ENCODE results near the gene CEP68.

The CEP68 gene

GRCh38 chr2:65070172-65070830 is 14.1 kb downstream of the CEP68 start:
- Histone ChIP-seq H3K27me3 (ENCODE audit: control insufficient read depth in 1 of 2, insufficient read depth in 2 of 2, low read length in 2 of 2) (no peaks in the 10 kb centered on the region), H3K4me1 (ENCODE audit: control insufficient read depth in 1 of 2, insufficient read depth in 2 of 2, low read length in 2 of 2) (peaks cover 24 to 30% of the 10 kb centered on the region in 2 donors), H3K9me3 (ENCODE audit: control insufficient read depth in 1 of 2, low read length in 2 of 2) (no peaks in the 10 kb centered on the region), H3K36me3 (ENCODE audit: control insufficient read depth in 1 of 2, insufficient read depth in 2 of 2, low read length in 2 of 2) (peaks cover 4 to 35% of the 10 kb centered on the region in 2 donors), H3K27ac (ENCODE audit: low read depth, low read length) (peak overlapping the region; percentile 2), H3K9ac (ENCODE audit: low read depth in 1 of 2, low read length in 2 of 2) (peak overlapping the region in 1 of 2 donors; percentile 44), H3K4me3 (ENCODE audit: low read depth in 1 of 2, low read length in 2 of 2) (peak overlapping the region in 1 of 2 donors; percentile 30)

DNA sequence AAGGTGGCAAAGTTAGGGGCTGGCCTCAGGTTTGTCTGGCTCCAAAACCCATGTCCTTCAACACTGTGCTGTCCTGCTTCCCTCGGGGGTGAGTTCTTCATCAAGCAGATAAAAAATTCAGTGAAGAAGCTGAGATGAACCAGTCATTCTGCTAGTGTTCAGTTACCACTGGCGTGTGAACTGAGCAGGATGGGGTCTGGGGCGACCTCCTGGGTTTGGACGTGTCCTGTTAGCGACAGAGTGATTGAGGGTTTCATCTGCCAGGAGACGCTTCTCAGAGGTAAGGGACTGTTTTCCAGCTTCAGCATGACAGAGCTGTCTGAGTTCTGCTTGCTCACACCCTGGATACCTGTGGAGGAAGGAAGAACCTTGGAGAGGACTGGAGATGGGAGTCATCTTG is 14.6 kb downstream of the CEP68 start:
- Histone ChIP-seq H3K27me3 (ENCODE audit: control insufficient read depth in 1 of 2, insufficient read depth in 2 of 2, low read length in 2 of 2) (no peaks in the 10 kb centered on the region), H3K36me3 (ENCODE audit: control insufficient read depth in 1 of 2, insufficient read depth in 2 of 2, low read length in 2 of 2) (peaks cover 4 to 35% of the 10 kb centered on the region in 2 donors), H3K27ac (ENCODE audit: low read depth, low read length) (no peak overlapping the region)

GRCh38 chr2:65071499-65072180 is 15.4 kb downstream of the CEP68 start:
- no peak overlapping the region for H3K27ac ChIP-seq (ENCODE audit: low read depth, low read length)
- peaks cover 4 to 35% of the 10 kb centered on the region in 2 donors for H3K36me3 ChIP-seq (ENCODE audit: control insufficient read depth in 1 of 2, insufficient read depth in 2 of 2, low read length in 2 of 2)
- H3K9ac ChIP-seq (ENCODE audit: low read depth in 1 of 2, low read length in 2 of 2) = no peak overlapping the region
- H3K27me3 ChIP-seq (ENCODE audit: control insufficient read depth in 1 of 2, insufficient read depth in 2 of 2, low read length in 2 of 2) = no peaks in the 10 kb centered on the region
- no peaks in the 10 kb centered on the region for H3K9me3 ChIP-seq (ENCODE audit: control insufficient read depth in 1 of 2, low read length in 2 of 2)
- no peak overlapping the region for H3K4me3 ChIP-seq (ENCODE audit: low read depth in 1 of 2, low read length in 2 of 2)
- peaks cover 35% of the 10 kb centered on the region in 2 donors for H3K4me1 ChIP-seq (ENCODE audit: control insufficient read depth in 1 of 2, insufficient read depth in 2 of 2, low read length in 2 of 2)

More for the DNA sequence above, 14.6 kb downstream of the CEP68 start:
- no peaks in the 10 kb centered on the region for H3K9me3 ChIP-seq (ENCODE audit: control insufficient read depth in 1 of 2, low read length in 2 of 2)
- H3K9ac ChIP-seq (ENCODE audit: low read depth in 1 of 2, low read length in 2 of 2) = peak overlapping the region in 1 of 2 donors; percentile 44
- H3K4me3 ChIP-seq (ENCODE audit: low read depth in 1 of 2, low read length in 2 of 2) = no peak overlapping the region
- H3K4me1 ChIP-seq (ENCODE audit: control insufficient read depth in 1 of 2, insufficient read depth in 2 of 2, low read length in 2 of 2) = peaks cover 28% of the 10 kb centered on the region in 2 donors

- peaks cover 5 to 35% of the 10 kb centered on the region in 2 donors for H3K36me3 ChIP-seq (ENCODE audit: control insufficient read depth in 1 of 2, insufficient read depth in 2 of 2, low read length in 2 of 2)
- no peaks in the 10 kb centered on the region for H3K27me3 ChIP-seq (ENCODE audit: control insufficient read depth in 1 of 2, insufficient read depth in 2 of 2, low read length in 2 of 2)
- no peak overlapping the region for H3K4me3 ChIP-seq (ENCODE audit: low read depth in 1 of 2, low read length in 2 of 2)
- H3K9me3 ChIP-seq (ENCODE audit: control insufficient read depth in 1 of 2, low read length in 2 of 2) = no peaks in the 10 kb centered on the region
- peaks cover 36% of the 10 kb centered on the region in 2 donors for H3K4me1 ChIP-seq (ENCODE audit: control insufficient read depth in 1 of 2, insufficient read depth in 2 of 2, low read length in 2 of 2)
- no peak overlapping the region for H3K27ac ChIP-seq (ENCODE audit: low read depth, low read length)
- no peak overlapping the region for H3K9ac ChIP-seq (ENCODE audit: low read depth in 1 of 2, low read length in 2 of 2)
Observed at GRCh38 chr2:65072181-65072970, 16.2 kb downstream of the CEP68 start.

- H3K36me3 ChIP-seq (ENCODE audit: control insufficient read depth in 1 of 2, insufficient read depth in 2 of 2, low read length in 2 of 2) = peaks cover 16 to 46% of the 10 kb centered on the region in 2 donors
- no peak overlapping the region for H3K4me3 ChIP-seq (ENCODE audit: low read depth in 1 of 2, low read length in 2 of 2)
- H3K27me3 ChIP-seq (ENCODE audit: control insufficient read depth in 1 of 2, insufficient read depth in 2 of 2, low read length in 2 of 2) = no peaks in the 10 kb centered on the region
Observed at GRCh38 chr2:65073879-65074565, 17.8 kb downstream of the CEP68 start.

DNA sequence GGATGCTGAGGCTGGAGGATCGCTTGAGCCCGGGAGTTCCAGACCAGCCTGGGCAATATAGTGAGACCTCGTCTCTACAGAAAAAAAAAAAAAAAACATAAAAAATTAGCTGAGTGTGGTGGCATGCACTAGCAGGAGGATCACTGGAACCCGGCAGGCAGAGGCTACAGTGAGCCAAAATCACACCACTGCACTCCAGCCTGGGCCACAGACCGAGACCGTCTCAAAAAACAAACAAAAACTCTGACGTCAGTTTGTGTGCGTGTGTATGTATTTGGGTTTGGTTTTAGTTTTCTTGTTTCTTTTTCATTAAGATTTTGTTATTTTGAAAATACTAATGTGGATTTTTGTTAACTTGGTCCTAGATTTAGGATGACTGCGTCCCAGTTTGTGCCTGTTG is 19.0 kb downstream of the CEP68 start:
- Histone ChIP-seq H3K4me3 (ENCODE audit: low read depth in 1 of 2, low read length in 2 of 2) (no peak overlapping the region), H3K27me3 (ENCODE audit: control insufficient read depth in 1 of 2, insufficient read depth in 2 of 2, low read length in 2 of 2) (no peaks in the 10 kb centered on the region), H3K4me1 (ENCODE audit: control insufficient read depth in 1 of 2, insufficient read depth in 2 of 2, low read length in 2 of 2) (peaks cover 26% of the 10 kb centered on the region in 2 donors), H3K27ac (ENCODE audit: low read depth, low read length) (no peak overlapping the region), H3K9me3 (ENCODE audit: control insufficient read depth in 1 of 2, low read length in 2 of 2) (no peaks in the 10 kb centered on the region), H3K9ac (ENCODE audit: low read depth in 1 of 2, low read length in 2 of 2) (no peak overlapping the region), H3K36me3 (ENCODE audit: control insufficient read depth in 1 of 2, insufficient read depth in 2 of 2, low read length in 2 of 2) (peaks cover 16 to 48% of the 10 kb centered on the region in 2 donors)

More at GRCh38 chr2:65073879-65074565, 17.8 kb downstream of the CEP68 start:
- Histone ChIP-seq H3K4me1 (ENCODE audit: control insufficient read depth in 1 of 2, insufficient read depth in 2 of 2, low read length in 2 of 2) (peaks cover 36% of the 10 kb centered on the region in 2 donors), H3K27ac (ENCODE audit: low read depth, low read length) (no peak overlapping the region), H3K9ac (ENCODE audit: low read depth in 1 of 2, low read length in 2 of 2) (no peak overlapping the region), H3K9me3 (ENCODE audit: control insufficient read depth in 1 of 2, low read length in 2 of 2) (no peaks in the 10 kb centered on the region)

DNA sequence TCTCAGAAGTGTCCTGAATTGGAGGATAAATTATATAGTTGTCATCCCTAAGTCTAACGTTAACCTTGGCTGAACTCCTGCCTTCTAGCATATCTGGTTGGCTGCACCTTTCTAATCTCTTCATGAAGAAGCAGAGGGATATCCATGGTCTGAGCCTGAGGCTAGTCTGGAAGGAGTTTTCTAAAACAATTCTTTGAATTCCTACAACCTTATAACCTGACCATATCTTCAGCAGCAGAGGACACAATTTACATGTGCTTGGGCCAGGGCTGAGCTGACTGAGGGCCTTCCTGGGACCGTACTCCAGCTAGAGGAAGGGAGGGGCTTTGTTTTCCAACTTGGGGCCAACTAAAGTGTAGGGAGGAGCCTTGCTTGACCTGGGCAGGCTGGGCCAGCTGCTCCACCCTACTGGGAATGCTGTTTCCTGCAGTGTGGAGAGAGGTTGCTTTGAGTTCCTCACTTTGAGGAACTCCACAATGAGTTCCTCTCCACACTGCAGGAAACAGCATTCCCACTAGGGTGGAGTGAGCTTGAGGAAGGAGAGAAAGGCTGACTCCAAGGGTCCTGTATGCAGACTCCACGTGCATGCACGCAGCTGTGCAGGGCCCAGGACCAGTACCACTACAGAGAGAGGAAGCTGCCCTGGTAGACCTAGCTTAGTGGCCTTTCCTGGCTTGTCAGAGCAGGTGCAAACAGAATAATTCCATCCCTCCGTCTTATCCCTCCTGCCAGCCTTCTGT is 19.6 kb downstream of the CEP68 start:
- H3K36me3 ChIP-seq (ENCODE audit: control insufficient read depth in 1 of 2, insufficient read depth in 2 of 2, low read length in 2 of 2) = peaks cover 16 to 50% of the 10 kb centered on the region in 2 donors
- peaks cover 20% of the 10 kb centered on the region in 2 donors for H3K4me1 ChIP-seq (ENCODE audit: control insufficient read depth in 1 of 2, insufficient read depth in 2 of 2, low read length in 2 of 2)
- H3K9me3 ChIP-seq (ENCODE audit: control insufficient read depth in 1 of 2, low read length in 2 of 2) = no peaks in the 10 kb centered on the region
- H3K9ac ChIP-seq (ENCODE audit: low read depth in 1 of 2, low read length in 2 of 2) = no peak overlapping the region
- H3K27ac ChIP-seq (ENCODE audit: low read depth, low read length) = peak overlapping the region; percentile 48
- H3K27me3 ChIP-seq (ENCODE audit: control insufficient read depth in 1 of 2, insufficient read depth in 2 of 2, low read length in 2 of 2) = no peaks in the 10 kb centered on the region
- H3K4me3 ChIP-seq (ENCODE audit: low read depth in 1 of 2, low read length in 2 of 2) = no peak overlapping the region

DNA sequence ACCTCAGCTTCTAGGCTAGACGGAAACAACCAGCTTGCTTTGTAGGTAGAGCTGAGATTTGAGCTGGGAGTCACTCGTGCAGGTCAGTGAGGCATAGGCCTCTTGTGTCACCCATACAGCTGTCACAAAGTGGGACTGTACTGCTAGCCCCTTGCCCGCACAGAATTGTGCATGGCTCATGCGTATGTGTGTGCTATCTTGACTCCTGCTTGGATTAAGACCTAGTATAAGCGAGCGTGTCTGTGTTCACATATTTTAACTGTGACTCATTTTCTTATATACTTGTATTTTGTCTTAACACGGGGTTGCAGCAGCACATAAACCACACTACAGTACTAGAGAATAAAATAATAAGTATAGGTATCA is 20.1 kb downstream of the CEP68 start:
- Histone ChIP-seq H3K4me1 (ENCODE audit: control insufficient read depth in 1 of 2, insufficient read depth in 2 of 2, low read length in 2 of 2) (peaks cover 14 to 15% of the 10 kb centered on the region in 2 donors), H3K27me3 (ENCODE audit: control insufficient read depth in 1 of 2, insufficient read depth in 2 of 2, low read length in 2 of 2) (no peaks in the 10 kb centered on the region), H3K9me3 (ENCODE audit: control insufficient read depth in 1 of 2, low read length in 2 of 2) (no peaks in the 10 kb centered on the region), H3K36me3 (ENCODE audit: control insufficient read depth in 1 of 2, insufficient read depth in 2 of 2, low read length in 2 of 2) (peaks cover 16 to 49% of the 10 kb centered on the region in 2 donors), H3K4me3 (ENCODE audit: low read depth in 1 of 2, low read length in 2 of 2) (no peak overlapping the region), H3K9ac (ENCODE audit: low read depth in 1 of 2, low read length in 2 of 2) (no peak overlapping the region), H3K27ac (ENCODE audit: low read depth, low read length) (peak overlapping the region; percentile 48)

DNA sequence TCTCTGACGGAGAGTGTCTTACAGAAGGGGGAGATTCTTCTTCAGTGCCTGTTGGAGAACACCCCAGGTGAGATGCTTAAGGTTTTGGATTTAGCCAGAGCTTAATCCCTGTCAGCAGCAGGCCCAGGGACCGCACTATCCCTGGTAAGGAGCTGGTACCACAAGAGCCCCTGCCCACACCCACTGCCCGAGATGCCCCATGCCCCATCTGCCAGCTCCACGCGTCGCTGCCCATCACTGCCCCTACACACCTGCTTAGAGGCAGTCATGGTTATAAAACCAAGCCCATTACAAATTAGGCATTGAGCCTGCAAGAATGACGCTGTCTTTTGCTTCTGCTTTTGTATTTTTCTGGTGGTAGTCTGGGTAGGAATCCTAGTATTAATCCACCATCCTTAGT is 21.7 kb downstream of the CEP68 start:
- Histone ChIP-seq H3K27me3 (ENCODE audit: control insufficient read depth in 1 of 2, insufficient read depth in 2 of 2, low read length in 2 of 2) (no peaks in the 10 kb centered on the region), H3K9me3 (ENCODE audit: control insufficient read depth in 1 of 2, low read length in 2 of 2) (no peaks in the 10 kb centered on the region), H3K27ac (ENCODE audit: low read depth, low read length) (no peak overlapping the region), H3K4me1 (ENCODE audit: control insufficient read depth in 1 of 2, insufficient read depth in 2 of 2, low read length in 2 of 2) (peaks cover 13% of the 10 kb centered on the region in 2 donors), H3K36me3 (ENCODE audit: control insufficient read depth in 1 of 2, insufficient read depth in 2 of 2, low read length in 2 of 2) (peaks cover 22 to 45% of the 10 kb centered on the region in 2 donors), H3K4me3 (ENCODE audit: low read depth in 1 of 2, low read length in 2 of 2) (no peak overlapping the region), H3K9ac (ENCODE audit: low read depth in 1 of 2, low read length in 2 of 2) (no peak overlapping the region)
